GM19372 (cell line): Measurements from ENCODE around the gene CCNA1.
A peak's percentile ranks its signal among the peaks of the same experiment; 100 is the strongest.

Experiments
- ATAC-seq: cut with Tn5 transposase; IDR thresholded peaks from one replicate; pipeline ENCODE4 v1.9.1; 2021; ENCODE audit warnings: mild to moderate bottlenecking, low read depth, moderate library complexity; ENCODE audit not compliant: unreplicated experiment

CCNA1 gene

DNA sequence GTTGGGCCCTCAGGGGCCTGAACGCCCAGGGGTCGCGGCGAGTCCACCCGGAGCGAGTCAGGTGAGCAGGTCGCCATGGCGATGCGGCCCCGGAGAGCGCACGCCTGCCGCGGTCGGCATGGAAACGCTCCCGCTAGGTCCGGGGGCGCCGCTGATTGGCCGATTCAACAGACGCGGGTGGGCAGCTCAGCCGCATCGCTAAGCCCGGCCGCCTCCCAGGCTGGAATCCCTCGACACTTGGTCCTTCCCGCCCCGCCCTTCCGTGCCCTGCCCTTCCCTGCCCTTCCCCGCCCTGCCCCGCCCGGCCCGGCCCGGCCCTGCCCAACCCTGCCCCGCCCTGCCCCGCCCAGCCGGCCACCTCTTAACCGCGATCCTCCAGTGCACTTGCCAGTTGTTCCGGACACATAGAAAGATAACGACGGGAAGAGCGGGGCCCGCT is at the start of gene CCNA1:
Gene CCNA1 (plus strand): TSS at position 390 of the 439 bp plus-strand sequence. CDS start 562 bp downstream, outside the sequence.
- peak; percentile 52 for ATAC-seq

DNA sequence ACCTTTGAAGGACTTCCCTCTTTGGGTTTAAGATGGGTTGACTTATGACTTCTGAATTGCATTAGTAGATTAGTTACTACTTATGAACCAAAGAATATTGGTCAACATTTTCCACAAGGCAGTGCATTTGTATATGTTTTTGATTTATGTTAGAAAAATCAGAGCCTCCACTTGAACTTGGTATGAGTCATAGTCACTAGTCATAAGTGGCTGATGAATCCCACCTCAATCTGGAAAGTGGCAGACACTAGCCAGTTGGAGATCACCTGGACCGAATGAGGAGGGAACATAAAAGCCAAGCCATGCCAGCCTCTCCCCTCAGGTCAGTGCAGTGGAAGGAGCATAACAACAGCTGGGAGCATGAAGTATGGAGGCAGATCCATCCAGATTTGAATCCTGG is 46.8 kb upstream of the CCNA1 start:
- ATAC-seq = no peak

DNA sequence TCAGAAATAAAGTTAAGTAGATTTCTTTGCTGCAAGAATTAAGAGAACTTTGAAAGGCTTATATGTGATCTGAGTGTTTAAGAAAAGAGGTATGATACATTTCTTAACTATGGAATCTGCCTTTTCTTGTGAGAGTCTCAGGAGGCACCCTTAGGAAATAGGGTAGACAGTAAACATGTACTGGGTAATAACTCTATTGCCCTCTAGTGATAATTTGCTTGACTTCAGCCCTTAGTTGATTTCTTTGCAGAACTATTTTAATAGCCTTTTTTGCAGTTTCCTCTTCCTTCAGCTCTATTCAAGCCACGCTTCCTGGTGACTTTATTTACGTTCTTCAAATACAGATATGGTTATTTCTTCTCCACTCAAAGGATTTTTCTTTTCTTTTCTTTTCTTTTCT is 37.0 kb upstream of the CCNA1 start:
- ATAC-seq = no peak

DNA sequence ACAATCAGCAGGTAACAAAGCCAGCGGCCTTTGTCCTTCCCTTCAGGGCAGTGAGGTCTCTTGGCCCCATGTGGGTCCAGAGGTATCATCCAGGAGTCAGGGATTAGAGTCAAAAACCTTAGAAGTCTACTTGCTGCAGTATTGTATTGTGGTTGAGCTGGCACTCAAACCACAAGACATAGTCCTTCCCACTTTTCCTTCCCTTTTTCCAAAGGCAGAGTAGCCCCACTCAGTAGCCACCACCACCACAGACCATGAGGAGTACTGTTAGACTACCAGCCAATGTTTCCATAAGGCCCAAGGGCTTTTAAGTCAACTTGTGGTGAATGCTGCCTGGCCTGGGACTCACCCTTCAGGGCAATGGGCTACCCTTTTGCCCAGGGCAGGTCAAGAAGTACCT is 27.1 kb upstream of the CCNA1 start:
- no peak for ATAC-seq

GRCh38 chr13:36412736-36413135 is 19.6 kb upstream of the CCNA1 start:
- ATAC-seq = no peak

- no peak for ATAC-seq
These were observed 19.1 kb upstream of the CCNA1 start for GRCh38 chr13:36413161-36413560.

DNA sequence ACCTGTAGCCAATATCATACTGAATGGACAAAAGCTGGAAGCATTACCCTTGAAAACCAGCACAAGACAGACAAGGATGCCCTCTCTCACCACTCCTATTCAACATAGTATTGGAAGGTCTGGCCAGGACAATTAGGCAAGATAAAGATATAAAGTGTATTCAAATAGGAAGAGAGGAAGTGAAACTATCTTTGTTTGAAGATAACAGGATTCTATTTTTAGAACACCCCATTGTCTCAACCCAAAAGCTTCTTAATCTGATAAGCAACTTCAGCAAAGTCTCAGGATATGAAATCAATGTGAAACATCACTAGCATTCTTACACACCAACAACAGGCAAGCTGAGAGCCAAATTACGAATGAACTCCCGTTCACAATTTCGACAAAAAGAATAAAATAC is 17.8 kb upstream of the CCNA1 start:
- ATAC-seq = no peak

DNA sequence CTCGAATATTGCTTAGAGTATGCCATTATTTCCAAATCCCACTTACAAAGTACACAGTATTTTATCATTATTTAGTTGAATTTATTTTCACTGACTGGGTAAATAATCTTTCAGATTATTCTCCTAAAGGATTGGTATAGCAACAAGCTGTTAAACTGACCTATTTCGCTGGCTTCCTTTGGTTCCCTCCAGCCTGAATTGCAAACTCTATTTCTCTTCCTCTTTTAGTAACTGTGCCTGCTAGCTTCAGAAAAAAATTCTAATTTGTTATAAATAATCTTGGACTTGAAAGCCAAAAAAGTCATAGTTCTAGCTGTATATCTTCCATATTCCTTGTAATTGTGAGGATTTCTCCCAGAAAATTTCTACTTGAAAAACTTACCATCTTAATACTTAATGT is 15.0 kb upstream of the CCNA1 start:
- ATAC-seq = no peak

DNA sequence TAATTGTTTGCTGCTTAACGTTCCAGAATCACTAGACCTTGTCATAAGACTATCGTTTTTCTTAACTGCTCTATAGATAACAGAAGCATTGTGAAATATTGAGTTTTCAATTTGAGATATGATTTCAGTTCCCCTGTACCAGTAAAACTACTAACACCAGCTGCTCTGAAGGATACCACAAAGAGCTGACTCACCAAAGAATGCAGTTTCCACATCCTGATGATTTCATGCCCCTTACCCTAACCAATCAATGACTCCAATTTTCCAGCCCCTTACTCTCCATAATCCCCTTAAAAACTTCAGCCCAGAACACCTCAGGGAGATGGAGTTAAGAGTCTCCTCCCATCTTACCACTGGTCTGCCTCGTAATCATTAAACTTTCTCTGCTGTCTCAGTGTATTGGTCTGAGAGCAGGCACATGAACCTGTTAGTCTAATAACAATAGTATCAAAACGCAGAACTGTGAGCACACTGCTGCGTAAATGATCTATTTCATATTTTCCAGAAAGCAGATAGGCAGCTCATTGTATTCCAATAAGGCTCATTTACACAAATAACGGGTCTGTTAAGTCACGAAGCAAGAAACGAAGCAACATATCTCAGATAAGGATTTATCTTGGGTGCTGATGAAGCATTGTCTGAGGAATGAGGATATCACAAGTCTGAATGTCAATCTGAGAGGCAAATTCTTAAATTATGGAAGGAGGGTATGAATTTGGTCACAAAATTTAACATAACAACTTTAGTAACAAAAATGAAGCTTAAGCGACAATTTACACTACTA is 14.1 kb upstream of the CCNA1 start:
- ATAC-seq = peak; percentile 71

GRCh38 chr13:36420437-36420891 is 11.8 kb upstream of the CCNA1 start:
- ATAC-seq = peak; percentile 82

- ATAC-seq = no peak
These were observed 10.8 kb upstream of the CCNA1 start for GRCh38 chr13:36421447-36421846.

DNA sequence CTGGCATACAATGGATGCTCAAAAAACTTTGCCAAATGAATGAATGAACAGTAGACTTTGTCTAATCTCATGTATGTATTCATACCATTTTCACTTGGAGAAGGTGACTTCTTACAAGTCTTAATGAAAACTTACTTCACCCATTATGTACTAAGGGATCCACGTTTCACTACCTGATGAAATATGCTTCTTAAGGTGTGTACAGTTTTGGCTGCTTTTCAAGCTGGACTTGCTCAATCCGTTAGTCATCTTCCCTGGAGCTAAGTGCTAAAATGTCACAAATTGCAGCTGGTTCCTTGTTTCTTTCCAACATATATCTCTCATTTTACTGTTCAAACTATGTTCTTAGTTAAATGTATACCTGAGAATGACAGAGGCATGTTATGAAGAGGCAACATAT is 4.2 kb upstream of the CCNA1 start:
- ATAC-seq = no peak

DNA sequence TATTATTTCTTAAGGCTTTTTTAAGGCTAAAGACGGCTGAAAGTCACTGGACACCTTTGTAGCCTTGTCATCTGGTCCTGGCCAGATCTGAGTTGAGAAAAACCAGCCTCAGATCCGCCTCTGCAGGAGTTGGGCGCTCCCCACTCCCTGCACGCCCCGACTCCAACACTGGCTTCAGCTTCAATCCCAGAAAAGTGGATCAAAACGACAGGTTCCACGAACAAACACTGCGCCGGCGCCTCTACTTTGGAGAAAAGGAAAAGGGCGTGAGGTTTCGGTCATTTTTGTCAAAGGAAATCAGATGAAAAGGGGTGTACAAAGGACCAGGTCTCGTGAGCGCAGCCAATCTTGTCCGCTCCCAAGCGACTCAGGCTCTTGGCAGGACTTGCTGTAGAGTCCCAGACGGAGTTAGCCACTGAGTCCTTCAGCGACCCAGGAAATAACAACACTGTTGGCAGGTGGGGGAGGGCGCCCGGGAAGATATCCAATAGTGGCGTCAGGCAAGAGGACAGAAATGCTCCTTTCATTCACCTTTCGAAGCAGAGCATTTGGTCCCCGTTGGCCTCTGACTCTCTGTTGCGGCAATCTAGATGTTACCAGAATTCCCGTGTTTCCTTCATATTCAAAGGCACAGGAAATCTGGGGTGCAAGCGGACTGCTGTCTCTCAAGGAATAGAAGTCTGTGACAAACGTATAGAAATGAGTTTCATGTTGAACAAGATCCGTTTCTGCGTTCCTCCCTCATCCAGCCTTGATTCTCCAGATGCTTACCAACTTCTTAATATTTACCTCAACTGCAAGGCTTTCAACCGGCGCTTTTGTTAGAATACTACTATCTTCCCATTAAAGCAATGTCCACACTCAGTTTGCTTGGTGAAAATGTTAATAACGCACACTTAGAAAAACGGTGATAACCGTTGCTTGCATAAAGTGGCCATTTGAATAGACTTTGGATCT is 1.8 kb upstream of the CCNA1 start:
- ATAC-seq = no peak

DNA sequence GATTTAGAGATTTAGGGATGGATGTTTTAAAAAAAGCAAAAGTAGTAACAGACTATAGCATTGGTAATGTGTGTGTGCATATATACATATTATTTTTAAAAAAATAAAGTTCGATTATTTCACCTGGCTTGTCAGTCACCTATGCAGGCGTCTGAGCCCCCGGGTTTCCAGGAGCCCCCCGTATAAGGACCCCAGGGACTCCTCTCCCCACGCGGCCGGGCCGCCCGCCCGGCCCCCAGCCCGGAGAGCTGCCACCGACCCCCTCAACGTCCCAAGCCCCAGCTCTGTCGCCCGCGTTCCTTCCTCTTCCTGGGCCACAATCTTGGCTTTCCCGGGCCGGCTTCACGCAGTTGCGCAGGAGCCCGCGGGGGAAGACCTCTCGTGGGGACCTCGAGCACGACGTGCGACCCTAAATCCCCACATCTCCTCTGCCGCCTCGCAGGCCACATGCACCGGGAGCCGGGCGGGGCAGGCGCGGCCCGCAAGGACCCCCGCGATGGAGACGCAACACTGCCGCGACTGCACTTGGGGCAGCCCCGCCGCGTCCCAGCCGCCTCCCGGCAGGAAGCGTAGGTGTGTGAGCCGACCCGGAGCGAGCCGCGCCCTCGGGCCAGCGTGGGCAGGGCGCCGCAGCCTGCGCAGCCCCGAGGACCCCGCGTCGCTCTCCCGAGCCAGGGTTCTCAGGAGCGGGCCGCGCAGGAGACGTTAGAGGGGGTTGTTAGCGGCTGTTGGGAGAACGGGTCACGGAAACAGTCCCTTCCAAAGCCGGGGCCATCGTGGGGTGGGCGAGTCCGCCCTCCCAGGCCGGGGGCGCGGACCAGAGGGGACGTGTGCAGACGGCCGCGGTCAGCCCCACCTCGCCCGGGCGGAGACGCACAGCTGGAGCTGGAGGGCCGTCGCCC is 840 bp upstream of the CCNA1 start:
- peak; percentile 42 for ATAC-seq

DNA sequence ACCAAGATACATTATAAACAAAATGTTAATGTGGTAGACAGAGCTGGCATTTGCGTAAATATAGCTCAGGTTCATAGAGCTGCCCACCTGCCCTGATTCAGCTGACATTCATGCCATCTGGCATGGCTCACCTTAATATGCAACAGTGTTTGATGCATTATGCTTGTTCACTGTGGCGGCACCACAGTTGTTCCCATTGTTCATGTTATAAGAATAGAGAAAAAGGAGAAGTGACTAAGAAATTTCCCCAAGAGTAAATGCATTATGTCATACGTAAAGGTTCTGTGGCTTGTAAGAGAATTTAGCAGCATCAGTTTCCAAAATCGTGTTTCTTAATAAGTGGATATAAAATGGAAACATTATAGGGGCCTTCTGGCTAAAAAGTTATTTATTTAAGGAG is 4.5 kb downstream of the CCNA1 start:
- no peak for ATAC-seq

- ATAC-seq = no peak
These were observed 6.5 kb downstream of the CCNA1 start for GRCh38 chr13:36438594-36439483.

- no peak for ATAC-seq
These were observed 13.0 kb downstream of the CCNA1 start for GRCh38 chr13:36445278-36445677.

GRCh38 chr13:36445891-36446351 is 13.6 kb downstream of the CCNA1 start:
- no peak for ATAC-seq

- ATAC-seq = no peak
These were observed 15.2 kb downstream of the CCNA1 start for GRCh38 chr13:36447501-36447900.
